Mucosa of descending colon (tissue), 3 donors: ENCODE results near the gene MMRN1. TPM values are rescaled to one million over a fixed set of nuclear protein-coding genes. Genes with fewer than 3 reads are reported as not detected.

ENCODE experiments used
- ATAC-seq: fragments of 200-7000 bp; cut with Tn5 transposase; one replicate; pipeline ENCODE4 v1.9.1; 2020; ENCODE audit warnings: mild to moderate bottlenecking, moderate library complexity
- DNase-seq, 3 donors: peaks; one replicate each; pipeline ENCODE4 v3.0.0-alpha.2; 2020
- H3K36me3 ChIP-seq: fragments of 200-600 bp; one replicate; pipeline ENCODE4 v1.8.0; 2021; ENCODE audit warnings: low read depth, mild to moderate bottlenecking
- H3K4me1 ChIP-seq: fragments of 200-600 bp; one replicate; pipeline ENCODE4 v1.8.0; 2021; ENCODE audit warnings: low read depth, mild to moderate bottlenecking
- H3K4me3 ChIP-seq: fragments of 200-600 bp; one replicate; pipeline ENCODE4 v1.8.0; 2021; ENCODE audit warnings: mild to moderate bottlenecking
- H3K9me3 ChIP-seq: fragments of 200-600 bp; one replicate; pipeline ENCODE4 v1.8.0; 2021; ENCODE audit warnings: mild to moderate bottlenecking
- CTCF ChIP-seq: fragments of 200-600 bp; IDR thresholded peaks from one replicate; pipeline ENCODE4 v1.8.0; 2022; ENCODE audit warnings: antibody characterized with exemption, mild to moderate bottlenecking
- intact Hi-C, 2 donors: fragments of 100-400 bp; cut with DNase I in 1 of 2; cut with micrococcal nuclease in 1 of 2; formaldehyde crosslinking; loops; one replicate each; pipeline versions ENCODE4 v1.11.0 to v1.11.1; 2022; cut with DNase I, micrococcal nuclease
- total RNA-seq, 3 donors: library from RNA; stranded (reverse); fragmentation: NEBNext Ultra II Directional in 2 of 3; extraction: Animal tissue kit (Norgen Biotek cat#: 25700) in 2 of 3; gene quantifications; one replicate each; pipeline versions ENCODE4 v1.2.1 to v1.2.4, GENCODE V29; 2021 to 2023
- donor health status: DM: no; HTN: no; CAD: no; lungs with moderate emphysema.
- donor health status: DM: no; HTN: no; CAD: no.
- donor health status: DM: no; HTN: yes; CAD: no.

Gene MMRN1
- total RNA-seq, 3 donors from 2014 or later = 8.8 to 40.1 (median 25.2) TPM

- Histone ChIP-seq H3K9me3 (no peaks in the 10 kb centered on the region), H3K4me1 (no peaks in the 10 kb centered on the region), H3K4me3 (no peak overlapping the region), H3K36me3 (no peaks in the 10 kb centered on the region)
- ATAC-seq (no peak), DNase-seq (no peak)
- intact Hi-C loops = no loop called here
- no peak for TF ChIP-seq CTCF
Observed at GRCh38 chr4:89992744-89993143, 98.1 kb downstream of the MMRN1 start.

GRCh38 chr4:89994176-89994873 is 99.7 kb downstream of the MMRN1 start:
- TF ChIP-seq CTCF = no peak
- ATAC-seq = no peak
- H3K9me3 ChIP-seq = no peaks in the 10 kb centered on the region
- no peak for DNase-seq
- intact Hi-C loops = no loop called here
- no peak overlapping the region for H3K4me3 ChIP-seq
- H3K4me1 ChIP-seq = no peaks in the 10 kb centered on the region
- H3K36me3 ChIP-seq = no peaks in the 10 kb centered on the region

GRCh38 chr4:89995006-89995405 is 100.4 kb downstream of the MMRN1 start:
- H3K4me1 ChIP-seq = no peaks in the 10 kb centered on the region
- H3K9me3 ChIP-seq = no peaks in the 10 kb centered on the region
- TF ChIP-seq CTCF = no peak
- DNase-seq (no peak), ATAC-seq (no peak)
- no peak overlapping the region for H3K4me3 ChIP-seq
- no peaks in the 10 kb centered on the region for H3K36me3 ChIP-seq
- intact Hi-C loops = no loop called here

GRCh38 chr4:89995814-89996213 is 101.2 kb downstream of the MMRN1 start:
- Histone ChIP-seq H3K4me1 (no peaks in the 10 kb centered on the region), H3K4me3 (no peak overlapping the region), H3K36me3 (no peaks in the 10 kb centered on the region), H3K9me3 (no peaks in the 10 kb centered on the region)
- DNase-seq (peak in 1 of 3 donors; percentile 11), ATAC-seq (peak; percentile 74)
- no peak for TF ChIP-seq CTCF
- intact Hi-C loops = no loop called here

- intact Hi-C loops = no loop called here
- H3K9me3 ChIP-seq = no peaks in the 10 kb centered on the region
- no peaks in the 10 kb centered on the region for H3K4me1 ChIP-seq
- no peaks in the 10 kb centered on the region for H3K36me3 ChIP-seq
- no peak for ATAC-seq
- DNase-seq = no peak
- H3K4me3 ChIP-seq = no peak overlapping the region
- no peak for TF ChIP-seq CTCF
Observed at GRCh38 chr4:89997171-89997704, 102.6 kb downstream of the MMRN1 start.
